Middle frontal gyrus (tissue), 1 donor: ENCODE results near the gene CTNNA1.
A peak's percentile ranks its signal among the peaks of the same experiment; 100 is the strongest.
"Not testable (repeated sequence)": the region's sequence is repeated elsewhere in the genome, so short reads cannot be mapped to it uniquely, and the experiment has no call there.

ENCODE experiments used
- DNase-seq: peaks from one replicate; pipeline ENCODE4 v3.0.0-alpha.2; 2015; ENCODE audit warnings: low spot score; ENCODE audit errors: extremely low spot score

The CTNNA1 gene

GRCh38 chr5:138807182-138807581 is 54.0 kb downstream of the CTNNA1 start:
- DNase-seq = no peak

- DNase-seq = no peak
These were observed 56.2 kb downstream of the CTNNA1 start for GRCh38 chr5:138809391-138809790.

- not testable (repeated sequence) for DNase-seq
These were observed 57.6 kb downstream of the CTNNA1 start for GRCh38 chr5:138810861-138811260.

GRCh38 chr5:138815529-138815928 is 62.3 kb downstream of the CTNNA1 start:
- no peak for DNase-seq

GRCh38 chr5:138817241-138817640 is 64.0 kb downstream of the CTNNA1 start:
- no peak for DNase-seq

- peak; percentile 46 for DNase-seq
These were observed 65.9 kb downstream of the CTNNA1 start for GRCh38 chr5:138819081-138819480.

GRCh38 chr5:138820695-138821094 is 67.5 kb downstream of the CTNNA1 start:
- DNase-seq = no peak

GRCh38 chr5:138824516-138824915 is 71.3 kb downstream of the CTNNA1 start:
- no peak for DNase-seq

- DNase-seq = no peak
These were observed 72.0 kb downstream of the CTNNA1 start for GRCh38 chr5:138824924-138825863.

- DNase-seq = no peak
These were observed 75.3 kb downstream of the CTNNA1 start for GRCh38 chr5:138828556-138828955.

GRCh38 chr5:138829341-138829740 is 76.1 kb downstream of the CTNNA1 start:
- DNase-seq = no peak

- no peak for DNase-seq
These were observed 78.5 kb downstream of the CTNNA1 start for GRCh38 chr5:138831703-138832102.

GRCh38 chr5:138832218-138832617 is 79.0 kb downstream of the CTNNA1 start:
- no peak for DNase-seq

- DNase-seq = no peak
These were observed 79.9 kb downstream of the CTNNA1 start for GRCh38 chr5:138833080-138833479.

GRCh38 chr5:138833726-138834480 is 80.7 kb downstream of the CTNNA1 start:
- no peak for DNase-seq

- not testable (repeated sequence) for DNase-seq
These were observed 81.6 kb downstream of the CTNNA1 start for GRCh38 chr5:138834853-138835252.

- DNase-seq = no peak
These were observed 83.9 kb downstream of the CTNNA1 start for GRCh38 chr5:138837160-138837559.

GRCh38 chr5:138840103-138840502 is 86.9 kb downstream of the CTNNA1 start:
- no peak for DNase-seq

GRCh38 chr5:138841531-138841930 is 88.3 kb downstream of the CTNNA1 start:
- DNase-seq = no peak

GRCh38 chr5:138843316-138844124 is 90.3 kb downstream of the CTNNA1 start:
- DNase-seq = no peak

- no peak for DNase-seq
These were observed 90.9 kb downstream of the CTNNA1 start for GRCh38 chr5:138844125-138844461.
